Vagina (tissue), 2 donors: Measurements from ENCODE around the gene MGST2.

Source experiments
- POLR2A ChIP-seq, 2 donors: fragments of 450-650 bp; IDR thresholded peaks; one replicate each; pipeline ENCODE4 v1.6.1; 2017; ENCODE audit warnings: antibody characterized with exemption in 2 of 2, mild to moderate bottlenecking in 2 of 2, moderate library complexity in 2 of 2
- TF ChIP-seq, protein P1 (sequence below), 3 experiments: fragments of 450-650 bp in 2 of 3; fragments of 200-600 bp in 1 of 3; sonication (generic) in 1 of 3; IDR thresholded peaks; one replicate each; pipeline ENCODE4 v1.5.1; 2017 to 2019; ENCODE audit warnings: antibody characterized with exemption in 3 of 3, mild to moderate bottlenecking in 2 of 3, moderate library complexity in 2 of 3

DNA sequence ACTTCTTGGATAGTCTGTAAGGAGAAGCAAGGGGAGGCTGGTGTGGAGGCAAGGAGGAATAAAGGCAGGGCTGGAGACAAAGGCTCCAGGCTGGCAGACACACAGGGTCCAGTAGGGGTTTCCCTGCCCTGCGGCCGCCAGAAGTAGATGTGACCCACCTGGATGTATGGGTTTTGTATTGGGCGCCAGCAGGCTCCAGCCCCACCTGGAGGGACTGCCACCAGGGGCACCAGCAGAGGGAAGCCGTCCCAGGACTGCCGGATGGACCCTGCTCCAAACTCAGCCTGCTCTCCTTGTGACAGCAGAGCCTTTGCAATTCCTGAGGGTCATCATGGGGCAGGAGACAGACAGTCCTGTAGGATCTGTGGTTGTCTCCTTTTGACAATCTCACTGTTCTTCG, 52.7 kb downstream of the MGST2 start:
- TF ChIP-seq, protein P1, sequence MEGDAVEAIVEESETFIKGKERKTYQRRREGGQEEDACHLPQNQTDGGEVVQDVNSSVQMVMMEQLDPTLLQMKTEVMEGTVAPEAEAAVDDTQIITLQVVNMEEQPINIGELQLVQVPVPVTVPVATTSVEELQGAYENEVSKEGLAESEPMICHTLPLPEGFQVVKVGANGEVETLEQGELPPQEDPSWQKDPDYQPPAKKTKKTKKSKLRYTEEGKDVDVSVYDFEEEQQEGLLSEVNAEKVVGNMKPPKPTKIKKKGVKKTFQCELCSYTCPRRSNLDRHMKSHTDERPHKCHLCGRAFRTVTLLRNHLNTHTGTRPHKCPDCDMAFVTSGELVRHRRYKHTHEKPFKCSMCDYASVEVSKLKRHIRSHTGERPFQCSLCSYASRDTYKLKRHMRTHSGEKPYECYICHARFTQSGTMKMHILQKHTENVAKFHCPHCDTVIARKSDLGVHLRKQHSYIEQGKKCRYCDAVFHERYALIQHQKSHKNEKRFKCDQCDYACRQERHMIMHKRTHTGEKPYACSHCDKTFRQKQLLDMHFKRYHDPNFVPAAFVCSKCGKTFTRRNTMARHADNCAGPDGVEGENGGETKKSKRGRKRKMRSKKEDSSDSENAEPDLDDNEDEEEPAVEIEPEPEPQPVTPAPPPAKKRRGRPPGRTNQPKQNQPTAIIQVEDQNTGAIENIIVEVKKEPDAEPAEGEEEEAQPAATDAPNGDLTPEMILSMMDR (IDR thresholded peaks at IDR 0.05): no peak
- no peak for TF ChIP-seq POLR2A (IDR thresholded peaks at IDR 0.05)
